ENCODE measurements around the gene PACSIN1. TPM values are rescaled to one million over a fixed set of nuclear protein-coding genes. Genes with fewer than 3 reads are reported as not detected.

Gene PACSIN1
- total RNA-seq, 1 experiment from 2014 or later, result 7.0 TPM

DNA sequence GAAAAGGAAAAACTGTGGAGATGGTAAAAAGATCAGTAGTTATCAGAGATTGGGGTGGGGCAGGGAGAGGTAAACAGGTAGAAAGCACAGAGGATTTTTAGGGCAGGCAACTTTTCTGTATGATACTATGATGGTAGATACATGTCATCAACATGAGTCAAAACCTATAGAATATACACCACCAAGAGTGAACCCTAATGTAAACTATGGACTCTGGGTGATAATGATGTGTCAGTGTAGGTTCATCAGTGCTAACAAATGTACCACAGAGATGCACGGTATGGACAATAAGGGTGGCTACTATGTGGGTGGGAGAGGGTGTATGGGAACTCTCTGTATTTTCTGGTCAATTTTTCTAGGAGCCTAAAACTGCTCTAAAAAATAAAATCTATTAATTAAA is 18.5 kb downstream of the PACSIN1 start:
- H2AFZ ChIP-seq (ENCODE audit: low read length), result no peak overlapping the region
- H3K23me2 ChIP-seq (ENCODE audit: insufficient read length, low read depth, low read length, poor library complexity, severe bottlenecking), result no peaks in the 10 kb centered on the region
- H3K4ac ChIP-seq (ENCODE audit: low read depth, low read length), result no peak overlapping the region
- no peaks in the 10 kb centered on the region for H3K9me3 Mint-ChIP-seq
- no peak overlapping the region for H3K18ac ChIP-seq (ENCODE audit: insufficient read length, low read depth, low read length)
- no peak overlapping the region for H4K91ac ChIP-seq (ENCODE audit: insufficient read length, low read depth, low read length)
- no peak overlapping the region for H3K56ac ChIP-seq (ENCODE audit: insufficient read length, low read depth, low read length)
- H4K5ac ChIP-seq (ENCODE audit: insufficient read length, low read depth, low read length), result no peak overlapping the region
- no peak overlapping the region for H2AK5ac ChIP-seq (ENCODE audit: insufficient read length, low read length)
- no peak overlapping the region; a peak in 1 of 5 replicates for H3K4me3 Mint-ChIP-seq
- H2BK20ac ChIP-seq (ENCODE audit: low read depth, low read length, poor library complexity, severe bottlenecking), result no peak overlapping the region
- no peaks in the 10 kb centered on the region for H3K9me3 ChIP-seq (ENCODE audit: control insufficient read depth, low read depth, low read length)
- H3K4me1 Mint-ChIP-seq, result peaks cover 8 to 9% of the 10 kb centered on the region in 2 experiments; a peak in 3 of 4 replicates
- no peak overlapping the region for H3K27ac Mint-ChIP-seq
- TF ChIP-seq, protein P1, sequence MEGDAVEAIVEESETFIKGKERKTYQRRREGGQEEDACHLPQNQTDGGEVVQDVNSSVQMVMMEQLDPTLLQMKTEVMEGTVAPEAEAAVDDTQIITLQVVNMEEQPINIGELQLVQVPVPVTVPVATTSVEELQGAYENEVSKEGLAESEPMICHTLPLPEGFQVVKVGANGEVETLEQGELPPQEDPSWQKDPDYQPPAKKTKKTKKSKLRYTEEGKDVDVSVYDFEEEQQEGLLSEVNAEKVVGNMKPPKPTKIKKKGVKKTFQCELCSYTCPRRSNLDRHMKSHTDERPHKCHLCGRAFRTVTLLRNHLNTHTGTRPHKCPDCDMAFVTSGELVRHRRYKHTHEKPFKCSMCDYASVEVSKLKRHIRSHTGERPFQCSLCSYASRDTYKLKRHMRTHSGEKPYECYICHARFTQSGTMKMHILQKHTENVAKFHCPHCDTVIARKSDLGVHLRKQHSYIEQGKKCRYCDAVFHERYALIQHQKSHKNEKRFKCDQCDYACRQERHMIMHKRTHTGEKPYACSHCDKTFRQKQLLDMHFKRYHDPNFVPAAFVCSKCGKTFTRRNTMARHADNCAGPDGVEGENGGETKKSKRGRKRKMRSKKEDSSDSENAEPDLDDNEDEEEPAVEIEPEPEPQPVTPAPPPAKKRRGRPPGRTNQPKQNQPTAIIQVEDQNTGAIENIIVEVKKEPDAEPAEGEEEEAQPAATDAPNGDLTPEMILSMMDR (conservative IDR thresholded peaks at IDR 0.05), result no peak
- no peak overlapping the region for H3K27ac ChIP-seq (ENCODE audit: insufficient read length, low read depth, low read length)
- no peak overlapping the region for H2BK5ac ChIP-seq (ENCODE audit: insufficient read length, low read length)
- H3K27me3 ChIP-seq (ENCODE audit: insufficient read depth, low read length), result no peaks in the 10 kb centered on the region
- H3K27me3 Mint-ChIP-seq (ENCODE audit: low read depth), result no peaks in the 10 kb centered on the region
- H3K36me3 Mint-ChIP-seq (ENCODE audit: insufficient read depth in 1 of 3, low read depth in 3 of 3), result no peaks in the 10 kb centered on the region
- H4K8ac ChIP-seq (replicated peaks; ENCODE audit: insufficient read length, low read depth, low read length), result no peak overlapping the region
- H3K23ac ChIP-seq (ENCODE audit: insufficient read length, low read depth, low read length), result no peak overlapping the region
- no peaks in the 10 kb centered on the region for H4K20me1 ChIP-seq (ENCODE audit: control insufficient read depth, insufficient read depth, insufficient read length)
- no peak overlapping the region for H3K14ac ChIP-seq (ENCODE audit: insufficient read depth, low read length)
- H3T11ph ChIP-seq (ENCODE audit: low read length), result no peak overlapping the region
- H3K4me1 ChIP-seq (ENCODE audit: insufficient read depth, low read length), result no peaks in the 10 kb centered on the region; the same call in 1 of the 2 replicates
- H2BK120ac ChIP-seq (ENCODE audit: low read depth, low read length, poor library complexity, severe bottlenecking), result no peak overlapping the region
- no CpG with 5 or more reads among the region's 1 CpG for WGBS (ENCODE audit: extremely low coverage, insufficient read length, low lambda C conversion rate)
- no peak for DNase-seq
- no peak overlapping the region for H3K4me2 ChIP-seq (ENCODE audit: insufficient read depth, insufficient read length, low read length)
- H3K9ac ChIP-seq (ENCODE audit: extremely low read depth, insufficient read length, low read length), result no peak overlapping the region
- no peaks in the 10 kb centered on the region for H3K79me1 ChIP-seq (ENCODE audit: insufficient read depth, low read depth, low read length, poor library complexity, severe bottlenecking)
- H2BK12ac ChIP-seq (ENCODE audit: insufficient read length, low read depth, low read length), result no peak overlapping the region
- no peak overlapping the region for H2BK15ac ChIP-seq (ENCODE audit: low read depth, low read length)
- no peaks in the 10 kb centered on the region for H3K79me2 ChIP-seq (ENCODE audit: insufficient read depth, low read length)
